Measurements from ENCODE around the gene AMOTL2.

Gene AMOTL2

DNA sequence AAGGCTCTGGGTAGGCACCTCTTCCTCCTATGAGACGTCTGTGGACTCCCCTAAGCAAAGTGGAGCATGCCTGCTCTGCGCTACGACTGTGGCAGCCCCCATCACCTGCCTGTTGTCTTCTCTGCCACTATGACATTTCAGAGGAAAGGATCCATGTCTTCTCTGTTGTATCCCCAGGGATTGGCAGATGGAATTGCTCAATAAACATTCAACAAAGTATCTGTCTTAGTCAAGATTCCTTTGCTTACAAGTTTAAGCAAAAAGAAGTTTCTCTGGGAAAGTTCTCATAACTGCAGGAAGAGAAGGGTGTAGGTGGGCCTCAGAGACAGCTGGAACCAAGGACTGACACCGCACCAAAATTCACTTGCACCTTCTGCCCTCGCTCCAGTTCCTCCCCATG lies 34.3 kb downstream of the AMOTL2 start:
- no peaks in the 10 kb centered on the region for H3K9me3 ChIP-seq (ENCODE audit: control insufficient read depth, insufficient read depth, low read length)
- no peak overlapping the region for H3K27ac ChIP-seq (ENCODE audit: low read depth, low read length)
- no peaks in the 10 kb centered on the region for H3F3A ChIP-seq (ENCODE audit: control insufficient read depth, insufficient read depth)
- H3K4me3 ChIP-seq (ENCODE audit: low read length), result no peak overlapping the region
- TF ChIP-seq EZH2phosphoT487 (IDR thresholded peaks at IDR 0.05; ENCODE audit: borderline replicate concordance, low read length), result no peak
- TF ChIP-seq, protein P1, sequence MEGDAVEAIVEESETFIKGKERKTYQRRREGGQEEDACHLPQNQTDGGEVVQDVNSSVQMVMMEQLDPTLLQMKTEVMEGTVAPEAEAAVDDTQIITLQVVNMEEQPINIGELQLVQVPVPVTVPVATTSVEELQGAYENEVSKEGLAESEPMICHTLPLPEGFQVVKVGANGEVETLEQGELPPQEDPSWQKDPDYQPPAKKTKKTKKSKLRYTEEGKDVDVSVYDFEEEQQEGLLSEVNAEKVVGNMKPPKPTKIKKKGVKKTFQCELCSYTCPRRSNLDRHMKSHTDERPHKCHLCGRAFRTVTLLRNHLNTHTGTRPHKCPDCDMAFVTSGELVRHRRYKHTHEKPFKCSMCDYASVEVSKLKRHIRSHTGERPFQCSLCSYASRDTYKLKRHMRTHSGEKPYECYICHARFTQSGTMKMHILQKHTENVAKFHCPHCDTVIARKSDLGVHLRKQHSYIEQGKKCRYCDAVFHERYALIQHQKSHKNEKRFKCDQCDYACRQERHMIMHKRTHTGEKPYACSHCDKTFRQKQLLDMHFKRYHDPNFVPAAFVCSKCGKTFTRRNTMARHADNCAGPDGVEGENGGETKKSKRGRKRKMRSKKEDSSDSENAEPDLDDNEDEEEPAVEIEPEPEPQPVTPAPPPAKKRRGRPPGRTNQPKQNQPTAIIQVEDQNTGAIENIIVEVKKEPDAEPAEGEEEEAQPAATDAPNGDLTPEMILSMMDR (IDR thresholded peaks at IDR 0.05; ENCODE audit: low read depth, low read length, poor library complexity, severe bottlenecking), result no peak
- no peaks in the 10 kb centered on the region for H3K27me3 ChIP-seq (ENCODE audit: control insufficient read depth, low read length)
- no peaks in the 10 kb centered on the region for H3K36me3 ChIP-seq (ENCODE audit: control insufficient read depth, low read length)
- H3K4me1 ChIP-seq (ENCODE audit: control insufficient read depth, low read length), result no peaks in the 10 kb centered on the region
- H4K20me1 ChIP-seq (ENCODE audit: control insufficient read depth, insufficient read depth, low read depth, low read length), result no peaks in the 10 kb centered on the region
- H3K4me2 ChIP-seq (ENCODE audit: low read length), result no peak overlapping the region
- H3K79me2 ChIP-seq (ENCODE audit: control insufficient read depth, low read length), result no peaks in the 10 kb centered on the region
- H3K9me2 ChIP-seq (replicated peaks; ENCODE audit: control insufficient read depth, low read length), result no peaks in the 10 kb centered on the region

DNA sequence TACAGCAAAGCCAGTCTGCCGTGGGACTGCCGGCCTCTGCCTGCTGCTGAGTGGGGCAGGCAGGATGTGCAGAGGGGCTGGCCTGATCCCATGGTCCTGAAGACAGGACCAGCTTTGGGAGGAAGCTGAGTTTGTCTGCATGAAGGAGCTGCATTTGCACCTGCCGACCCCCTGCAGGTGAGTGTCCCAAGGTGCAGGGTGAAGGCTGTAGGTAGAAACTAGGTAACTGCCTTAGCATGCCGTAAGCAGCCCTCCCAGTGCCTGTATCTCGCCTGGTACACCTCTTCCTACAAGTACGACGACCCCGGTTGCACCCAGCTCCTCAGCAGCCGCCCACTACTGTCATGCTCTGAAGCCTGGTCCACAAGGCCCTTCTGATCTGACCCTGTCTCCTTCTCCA lies 34.9 kb downstream of the AMOTL2 start:
- no peak for TF ChIP-seq EZH2phosphoT487 (IDR thresholded peaks at IDR 0.05; ENCODE audit: borderline replicate concordance, low read length)
- Histone ChIP-seq H3K27ac (ENCODE audit: low read depth, low read length) (no peak overlapping the region), H3K4me1 (ENCODE audit: control insufficient read depth, low read length) (no peaks in the 10 kb centered on the region)

DNA sequence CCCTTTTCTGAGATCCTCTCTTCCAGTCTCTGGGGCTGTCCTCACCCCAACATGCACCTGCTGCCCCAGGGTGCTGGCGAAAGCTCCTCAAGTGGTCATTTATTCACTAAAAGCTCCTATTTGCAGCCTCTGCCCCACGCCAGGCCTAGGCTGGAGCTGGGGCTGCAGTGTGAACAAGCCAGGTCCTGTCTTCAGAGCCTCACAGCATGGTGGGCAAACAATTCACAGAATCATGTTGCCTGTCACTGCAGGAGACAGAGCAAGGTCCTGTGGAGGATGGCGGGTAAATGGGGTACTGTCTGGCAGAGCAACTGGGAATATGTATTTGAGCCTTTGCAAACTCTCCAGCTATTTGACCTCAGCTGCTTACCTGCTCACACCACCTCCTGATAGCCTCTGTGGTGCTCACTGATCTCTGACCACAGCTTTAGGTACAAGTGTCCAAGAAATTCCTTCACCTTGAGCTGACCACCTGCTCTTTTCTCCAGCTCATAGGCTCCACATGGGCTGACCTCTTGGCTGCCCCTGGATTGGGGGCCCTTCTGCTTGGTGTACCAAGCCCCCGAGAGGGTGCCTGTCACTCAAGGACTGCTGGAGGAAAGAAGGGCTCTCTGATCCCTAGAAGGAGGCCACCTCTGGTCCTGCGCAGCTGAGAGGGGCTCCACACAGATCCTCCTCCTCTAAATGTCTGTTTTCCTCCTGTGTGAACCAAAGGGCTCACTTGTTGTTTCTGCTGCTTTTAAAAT lies 35.6 kb downstream of the AMOTL2 start:
- H3F3A ChIP-seq (ENCODE audit: control insufficient read depth, insufficient read depth), result no peaks in the 10 kb centered on the region
- H3K9me3 ChIP-seq (ENCODE audit: control insufficient read depth, insufficient read depth, low read length), result no peaks in the 10 kb centered on the region
- no peaks in the 10 kb centered on the region for H3K4me1 ChIP-seq (ENCODE audit: control insufficient read depth, low read length)
- no peaks in the 10 kb centered on the region for H4K20me1 ChIP-seq (ENCODE audit: control insufficient read depth, insufficient read depth, low read depth, low read length)
- no peak overlapping the region for H3K27ac ChIP-seq (ENCODE audit: low read depth, low read length)
- H3K4me2 ChIP-seq (ENCODE audit: low read length), result no peak overlapping the region
- H3K36me3 ChIP-seq (ENCODE audit: control insufficient read depth, low read length), result no peaks in the 10 kb centered on the region
- H3K79me2 ChIP-seq (ENCODE audit: control insufficient read depth, low read length), result no peaks in the 10 kb centered on the region
- TF ChIP-seq, protein P1 (IDR thresholded peaks at IDR 0.05; ENCODE audit: low read depth, low read length, poor library complexity, severe bottlenecking), result no peak
- TF ChIP-seq EZH2phosphoT487 (IDR thresholded peaks at IDR 0.05; ENCODE audit: borderline replicate concordance, low read length), result no peak
- no peak overlapping the region for H3K4me3 ChIP-seq (ENCODE audit: low read length)
- H3K9me2 ChIP-seq (replicated peaks; ENCODE audit: control insufficient read depth, low read length), result no peaks in the 10 kb centered on the region
- no peaks in the 10 kb centered on the region for H3K27me3 ChIP-seq (ENCODE audit: control insufficient read depth, low read length)

More for the DNA sequence above, 34.9 kb downstream of the AMOTL2 start:
- Histone ChIP-seq H3K4me3 (ENCODE audit: low read length) (no peak overlapping the region), H3K9me3 (ENCODE audit: control insufficient read depth, insufficient read depth, low read length) (no peaks in the 10 kb centered on the region), H3K36me3 (ENCODE audit: control insufficient read depth, low read length) (no peaks in the 10 kb centered on the region), H3K4me2 (ENCODE audit: low read length) (no peak overlapping the region), H4K20me1 (ENCODE audit: control insufficient read depth, insufficient read depth, low read depth, low read length) (no peaks in the 10 kb centered on the region), H3K9me2 (replicated peaks; ENCODE audit: control insufficient read depth, low read length) (no peaks in the 10 kb centered on the region), H3K27me3 (ENCODE audit: control insufficient read depth, low read length) (no peaks in the 10 kb centered on the region), H3K79me2 (ENCODE audit: control insufficient read depth, low read length) (no peaks in the 10 kb centered on the region), H3F3A (ENCODE audit: control insufficient read depth, insufficient read depth) (no peaks in the 10 kb centered on the region)

DNA sequence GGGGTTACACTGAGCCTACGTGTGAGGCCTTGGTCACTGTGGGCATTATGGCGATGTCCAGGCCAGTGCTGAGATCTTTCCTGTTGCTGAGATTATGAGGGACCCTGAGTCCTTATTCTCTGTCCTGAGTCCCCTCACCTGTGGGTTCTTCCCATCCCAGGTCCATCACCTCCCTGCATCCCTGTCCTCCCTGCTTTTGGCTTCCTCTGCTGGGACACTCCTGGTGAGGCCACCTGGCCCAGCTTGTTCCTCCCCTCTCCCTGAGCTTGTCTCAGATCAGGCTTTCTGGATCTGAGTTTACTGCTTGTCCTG lies 36.1 kb downstream of the AMOTL2 start:
- no peaks in the 10 kb centered on the region for H3K27me3 ChIP-seq (ENCODE audit: control insufficient read depth, low read length)
- H3K4me1 ChIP-seq (ENCODE audit: control insufficient read depth, low read length), result no peaks in the 10 kb centered on the region
- H3K79me2 ChIP-seq (ENCODE audit: control insufficient read depth, low read length), result no peaks in the 10 kb centered on the region
- H3K4me3 ChIP-seq (ENCODE audit: low read length), result no peak overlapping the region
- no peaks in the 10 kb centered on the region for H3K36me3 ChIP-seq (ENCODE audit: control insufficient read depth, low read length)
- H3K9me3 ChIP-seq (ENCODE audit: control insufficient read depth, insufficient read depth, low read length), result no peaks in the 10 kb centered on the region
- H3K27ac ChIP-seq (ENCODE audit: low read depth, low read length), result no peak overlapping the region
- no peaks in the 10 kb centered on the region for H4K20me1 ChIP-seq (ENCODE audit: control insufficient read depth, insufficient read depth, low read depth, low read length)
- TF ChIP-seq, protein P1 (IDR thresholded peaks at IDR 0.05; ENCODE audit: low read depth, low read length, poor library complexity, severe bottlenecking), result no peak
- TF ChIP-seq EZH2phosphoT487 (IDR thresholded peaks at IDR 0.05; ENCODE audit: borderline replicate concordance, low read length), result no peak
- H3K4me2 ChIP-seq (ENCODE audit: low read length), result no peak overlapping the region
- no peaks in the 10 kb centered on the region for H3F3A ChIP-seq (ENCODE audit: control insufficient read depth, insufficient read depth)
- H3K9me2 ChIP-seq (replicated peaks; ENCODE audit: control insufficient read depth, low read length), result no peaks in the 10 kb centered on the region

All from DOHH2 (cell line).